Smooth muscle cell (in vitro differentiated cells): ENCODE results near the gene SLC7A8. TPM values are rescaled to one million over a fixed set of nuclear protein-coding genes. Genes with fewer than 3 reads are reported as not detected.

Experiments
- DNase-seq: peaks from one replicate; lab custom pipeline; 2025; ENCODE audit not compliant: unreplicated experiment; lab: John Stamatoyannopoulos, UW
- H2AFZ ChIP-seq: fragments of 200-600 bp; sonication (generic); 2 replicates; pipeline ENCODE4 v1.6.0; 2016; ENCODE audit warnings: antibody characterized with exemption, low read depth, mild to moderate bottlenecking
- H3F3A ChIP-seq: fragments of 200-600 bp; sonication (generic); 2 replicates; pipeline ENCODE4 v1.6.0; 2017; ENCODE audit warnings: antibody characterized with exemption, low read depth
- H3K27ac ChIP-seq: fragments of 200-600 bp; sonication (generic); 2 replicates; pipeline ENCODE4 v1.5.1; 2016; ENCODE audit warnings: low read depth, mild to moderate bottlenecking
- H3K27me3 ChIP-seq: fragments of 200-600 bp; sonication (generic); 2 replicates; pipeline ENCODE4 v1.6.1; 2016; ENCODE audit warnings: low read depth, mild to moderate bottlenecking
- H3K36me3 ChIP-seq: fragments of 200-600 bp; sonication (generic); 2 replicates; pipeline ENCODE4 v1.5.1; 2016; ENCODE audit warnings: low read depth
- H3K4me1 ChIP-seq: fragments of 200-600 bp; sonication (generic); 2 replicates; pipeline ENCODE4 v1.5.1; 2016; ENCODE audit warnings: low read depth
- H3K4me2 ChIP-seq: fragments of 200-600 bp; sonication (generic); 2 replicates; pipeline ENCODE4 v1.6.0; 2016; ENCODE audit warnings: mild to moderate bottlenecking
- H3K4me3 ChIP-seq: fragments of 200-600 bp; sonication (generic); 2 replicates; pipeline ENCODE4 v1.5.1; 2016; ENCODE audit warnings: mild to moderate bottlenecking
- H3K79me2 ChIP-seq: fragments of 200-600 bp; sonication (generic); 2 replicates; pipeline ENCODE4 v1.6.0; 2016; ENCODE audit warnings: low read depth, mild to moderate bottlenecking
- H3K9ac ChIP-seq: fragments of 200-600 bp; sonication (generic); 2 replicates; pipeline ENCODE4 v1.6.0; 2016; ENCODE audit warnings: low read depth
- H3K9me3 ChIP-seq: fragments of 200-600 bp; sonication (generic); replicated peaks from 2 replicates; pipeline ENCODE4 v1.5.1; 2016; ENCODE audit warnings: low read depth
- H4K20me1 ChIP-seq: fragments of 200-600 bp; sonication (generic); 2 replicates; pipeline ENCODE4 v1.6.0; 2016; ENCODE audit warnings: low read depth
- WGBS: methylation state at CpG from one replicate; pipeline ENCODE4 v1.1.7; 2016; ENCODE audit warnings: low lambda C conversion rate; 5-methylcytosine and 5-hydroxymethylcytosine counted together
- polyA plus RNA-seq: library from polyadenylated mRNA; unstranded; fragments of >200 nt; fragmentation: Nextera tagmentation; extraction: Ambion mirVana; gene quantifications from 2 replicates; pipeline ENCODE4 v1.2.1, GENCODE V29; 2016
- total RNA-seq: library from RNA; depleted of rRNA; stranded (reverse); fragments of >200 nt; gene quantifications from 2 replicates; pipeline ENCODE4 v1.2.3, GENCODE V29; 2014
- TF ChIP-seq, protein P1 (sequence below): fragments of 200-600 bp; sonication (generic); IDR thresholded peaks from 2 replicates; pipeline ENCODE4 v1.5.1; 2017; ENCODE audit warnings: borderline replicate concordance, mild to moderate bottlenecking, antibody characterized with exemption; ENCODE audit not compliant: insufficient read depth, poor library complexity, severe bottlenecking

Gene SLC7A8
- total and polyA plus RNA-seq, 2 experiments from 2014 or later, result 16.4 to 26.0 TPM

GRCh38 chr14:23172096-23172495 lies 11.4 kb downstream of the SLC7A8 start:
- Histone ChIP-seq H4K20me1 (no peaks in the 10 kb centered on the region), H3K9me3 (no peaks in the 10 kb centered on the region), H3K4me1 (peaks cover 32% of the 10 kb centered on the region), H3K4me3 (no peak overlapping the region), H3F3A (peaks cover 18% of the 10 kb centered on the region), H3K27ac (peak overlapping the region; percentile 78), H3K4me2 (no peak overlapping the region), H3K79me2 (no peaks in the 10 kb centered on the region), H3K36me3 (no peaks in the 10 kb centered on the region), H3K9ac (peak overlapping the region; percentile 44), H2AFZ (no peak overlapping the region), H3K27me3 (no peaks in the 10 kb centered on the region)
- no peak for DNase-seq
- 76% methylated on average over 5 of the region's 5 CpGs for WGBS
- TF ChIP-seq, protein P1, sequence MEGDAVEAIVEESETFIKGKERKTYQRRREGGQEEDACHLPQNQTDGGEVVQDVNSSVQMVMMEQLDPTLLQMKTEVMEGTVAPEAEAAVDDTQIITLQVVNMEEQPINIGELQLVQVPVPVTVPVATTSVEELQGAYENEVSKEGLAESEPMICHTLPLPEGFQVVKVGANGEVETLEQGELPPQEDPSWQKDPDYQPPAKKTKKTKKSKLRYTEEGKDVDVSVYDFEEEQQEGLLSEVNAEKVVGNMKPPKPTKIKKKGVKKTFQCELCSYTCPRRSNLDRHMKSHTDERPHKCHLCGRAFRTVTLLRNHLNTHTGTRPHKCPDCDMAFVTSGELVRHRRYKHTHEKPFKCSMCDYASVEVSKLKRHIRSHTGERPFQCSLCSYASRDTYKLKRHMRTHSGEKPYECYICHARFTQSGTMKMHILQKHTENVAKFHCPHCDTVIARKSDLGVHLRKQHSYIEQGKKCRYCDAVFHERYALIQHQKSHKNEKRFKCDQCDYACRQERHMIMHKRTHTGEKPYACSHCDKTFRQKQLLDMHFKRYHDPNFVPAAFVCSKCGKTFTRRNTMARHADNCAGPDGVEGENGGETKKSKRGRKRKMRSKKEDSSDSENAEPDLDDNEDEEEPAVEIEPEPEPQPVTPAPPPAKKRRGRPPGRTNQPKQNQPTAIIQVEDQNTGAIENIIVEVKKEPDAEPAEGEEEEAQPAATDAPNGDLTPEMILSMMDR, result no peak

DNA sequence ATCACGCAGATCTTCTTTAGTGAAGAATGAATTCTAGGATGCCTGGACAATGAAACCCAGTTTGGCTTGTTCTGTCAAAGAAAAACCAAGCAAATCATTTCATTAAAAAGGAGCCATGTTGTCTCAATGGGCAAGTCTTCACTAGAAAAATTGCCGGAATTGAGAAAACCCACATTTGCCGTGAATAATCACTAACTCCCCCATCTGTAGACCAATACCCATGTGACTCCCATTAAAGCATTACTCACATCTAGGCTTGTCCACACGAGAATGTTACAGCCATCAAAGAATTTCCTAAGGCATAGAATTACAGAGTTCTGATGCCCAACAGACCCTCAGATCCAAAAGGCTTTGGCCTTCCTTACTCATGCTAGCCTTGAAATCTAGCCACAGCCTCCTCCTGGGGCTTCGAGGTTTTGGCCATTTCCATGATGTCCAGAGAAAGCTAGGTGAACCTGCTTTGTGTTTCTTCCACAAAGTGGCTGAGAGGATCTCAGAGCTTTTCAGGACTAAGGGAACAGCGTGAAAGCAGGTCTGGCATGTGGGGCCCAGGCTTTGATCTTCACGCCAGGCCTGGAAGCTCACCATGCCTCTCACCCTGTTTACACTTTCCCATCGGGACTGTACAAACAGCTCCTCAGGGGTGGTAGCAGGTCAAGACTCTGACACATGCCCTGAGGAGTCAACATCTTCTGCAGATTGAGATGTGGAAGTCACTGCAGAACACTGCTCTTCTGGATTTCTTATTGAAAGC lies 12.1 kb downstream of the SLC7A8 start:
- Histone ChIP-seq H3K79me2 (no peaks in the 10 kb centered on the region), H3K27ac (peak overlapping the region; percentile 78), H3K4me3 (no peak overlapping the region), H4K20me1 (no peaks in the 10 kb centered on the region), H3K9ac (peak overlapping the region; percentile 44), H3K9me3 (no peaks in the 10 kb centered on the region), H3K27me3 (no peaks in the 10 kb centered on the region), H2AFZ (no peak overlapping the region), H3K4me2 (no peak overlapping the region), H3K36me3 (no peaks in the 10 kb centered on the region), H3K4me1 (peaks cover 36% of the 10 kb centered on the region), H3F3A (peaks cover 19% of the 10 kb centered on the region)
- WGBS, result 32% methylated on average over 8 of the region's 8 CpGs
- DNase-seq, result no peak
- TF ChIP-seq, protein P1, result no peak

- no peak overlapping the region for H3K27ac ChIP-seq
- no peaks in the 10 kb centered on the region for H3K9me3 ChIP-seq
- peaks cover 28% of the 10 kb centered on the region for H3K4me1 ChIP-seq
- H3K4me3 ChIP-seq, result no peak overlapping the region
- H4K20me1 ChIP-seq, result no peaks in the 10 kb centered on the region
- peaks cover 15% of the 10 kb centered on the region for H3F3A ChIP-seq
- H3K36me3 ChIP-seq, result no peaks in the 10 kb centered on the region
- no peak overlapping the region for H3K4me2 ChIP-seq
- no peaks in the 10 kb centered on the region for H3K79me2 ChIP-seq
- TF ChIP-seq, protein P1, result no peak
- H3K27me3 ChIP-seq, result no peaks in the 10 kb centered on the region
- H2AFZ ChIP-seq, result no peak overlapping the region
- 98% methylated on average over 6 of the region's 6 CpGs for WGBS
- DNase-seq, result no peak
- no peak overlapping the region for H3K9ac ChIP-seq
Observed at GRCh38 chr14:23169622-23170021, 13.8 kb downstream of the SLC7A8 start.

- no peak for DNase-seq
- H3K4me1 ChIP-seq, result peaks cover 18% of the 10 kb centered on the region
Observed at GRCh38 chr14:23168246-23168645, 15.2 kb downstream of the SLC7A8 start.

More at GRCh38 chr14:23168246-23168645, 15.2 kb downstream of the SLC7A8 start:
- Histone ChIP-seq H3K27me3 (no peaks in the 10 kb centered on the region), H2AFZ (no peak overlapping the region), H3K9me3 (no peaks in the 10 kb centered on the region), H3K27ac (no peak overlapping the region), H3K4me2 (peak overlapping the region; percentile 5), H3K4me3 (no peak overlapping the region), H4K20me1 (no peaks in the 10 kb centered on the region), H3K36me3 (no peaks in the 10 kb centered on the region), H3K79me2 (no peaks in the 10 kb centered on the region), H3F3A (peaks cover 7% of the 10 kb centered on the region), H3K9ac (no peak overlapping the region)
- WGBS, result 35% methylated on average over 2 of the region's 2 CpGs
- TF ChIP-seq, protein P1, result no peak
